HG03045 (cell line): ENCODE results near the gene FDX2.
"Not testable (repeated sequence)": the region's sequence is repeated elsewhere in the genome, so short reads cannot be mapped to it uniquely, and the experiment has no call there.

Experiments
- ATAC-seq: cut with Tn5 transposase; IDR thresholded peaks from one replicate; pipeline ENCODE4 v1.9.1; 2021; ENCODE audit warnings: mild to moderate bottlenecking, moderate library complexity; ENCODE audit not compliant: unreplicated experiment

FDX2 gene

DNA sequence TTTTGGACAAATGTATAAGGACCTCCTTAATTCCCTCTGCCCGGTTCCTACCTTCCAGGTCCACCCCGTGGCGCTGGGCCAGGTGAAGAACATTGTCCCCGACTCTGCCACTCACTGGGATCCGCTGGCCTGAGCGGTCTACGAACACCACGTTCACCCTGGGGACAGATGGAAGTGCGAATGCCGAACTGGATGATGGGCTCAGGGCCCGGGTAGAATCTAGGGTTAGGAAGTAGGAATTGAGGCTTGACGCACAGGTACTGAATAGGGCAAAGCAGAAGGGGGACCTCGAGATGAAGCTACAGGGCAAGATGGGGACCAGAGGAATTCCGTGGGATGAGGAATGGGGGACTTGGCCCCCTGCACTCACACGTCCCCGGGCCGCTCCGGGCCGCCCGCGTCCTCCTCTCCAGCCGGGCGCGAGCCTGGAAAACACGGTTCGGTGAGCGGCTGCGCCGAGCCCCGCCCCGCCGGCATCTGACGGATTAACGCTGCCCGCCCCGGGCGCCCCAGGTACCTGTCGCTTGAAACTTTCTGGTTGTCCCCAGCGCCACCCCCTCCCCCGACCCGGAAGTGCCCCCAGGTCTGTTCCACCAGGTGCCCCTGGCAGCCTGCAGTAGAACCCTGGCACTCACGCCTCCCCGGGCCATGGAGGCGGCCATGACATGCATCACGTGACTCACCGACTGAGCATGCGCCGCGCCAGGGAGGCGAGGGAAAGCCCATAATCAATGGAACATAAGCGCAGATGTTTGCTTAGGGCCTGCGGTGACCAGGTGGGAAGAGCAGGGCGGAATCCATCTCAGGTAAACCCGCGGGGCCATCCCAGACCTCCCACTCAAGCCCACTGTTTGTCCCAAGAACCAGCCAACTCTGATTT is at the start of gene FDX2:
Gene FDX2 (minus strand): TSS at position 681 of the 880 bp plus-strand sequence. CDS start 19 bp downstream, at position 662.
- ATAC-seq, result peak; percentile 64

GRCh38 chr19:10365518-10365917 is 49.7 kb upstream of the FDX2 start:
- no peak for ATAC-seq

DNA sequence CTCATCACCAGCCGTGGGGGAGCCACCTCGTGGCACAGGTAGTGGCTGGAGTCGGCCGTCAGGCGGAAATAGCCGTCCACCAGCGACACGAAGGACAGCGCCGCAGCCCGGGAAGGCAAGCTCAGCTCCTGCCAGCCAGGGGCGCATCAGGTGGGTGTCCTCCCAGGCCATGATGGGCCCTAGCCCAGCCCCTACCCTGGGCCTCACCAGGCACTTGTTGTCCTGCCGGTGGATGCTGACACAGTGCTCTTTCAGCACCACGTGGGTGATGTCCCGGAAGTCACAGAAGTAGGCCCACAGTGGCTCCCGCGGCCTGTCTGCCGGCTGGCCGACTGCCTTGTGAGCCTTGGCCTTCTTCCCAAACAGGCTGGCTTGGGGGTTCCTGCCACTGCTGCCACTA is 48.8 kb upstream of the FDX2 start:
- no peak for ATAC-seq

GRCh38 chr19:10363789-10364281 is 48.0 kb upstream of the FDX2 start:
- no peak for ATAC-seq

DNA sequence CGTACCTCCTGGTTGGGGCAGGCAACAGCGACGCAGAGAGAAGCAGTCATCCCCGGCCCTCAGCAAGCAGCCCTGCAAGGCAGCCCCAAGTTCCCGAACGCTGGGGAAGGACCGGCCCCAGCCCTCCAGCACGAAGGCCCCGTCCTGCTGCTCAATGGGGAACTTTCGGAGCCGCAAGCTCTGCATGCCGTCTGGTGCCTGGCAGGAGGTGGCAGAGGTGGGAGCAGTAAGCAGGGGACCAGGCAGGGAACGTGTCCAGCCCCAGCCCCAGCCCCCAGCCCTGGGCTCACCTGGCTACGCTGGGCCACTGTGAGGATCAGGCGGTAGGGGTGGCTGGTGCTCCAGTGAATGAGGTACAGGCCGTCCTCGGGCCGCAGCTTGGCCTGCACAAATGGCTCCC is 46.4 kb upstream of the FDX2 start:
- no peak for ATAC-seq

DNA sequence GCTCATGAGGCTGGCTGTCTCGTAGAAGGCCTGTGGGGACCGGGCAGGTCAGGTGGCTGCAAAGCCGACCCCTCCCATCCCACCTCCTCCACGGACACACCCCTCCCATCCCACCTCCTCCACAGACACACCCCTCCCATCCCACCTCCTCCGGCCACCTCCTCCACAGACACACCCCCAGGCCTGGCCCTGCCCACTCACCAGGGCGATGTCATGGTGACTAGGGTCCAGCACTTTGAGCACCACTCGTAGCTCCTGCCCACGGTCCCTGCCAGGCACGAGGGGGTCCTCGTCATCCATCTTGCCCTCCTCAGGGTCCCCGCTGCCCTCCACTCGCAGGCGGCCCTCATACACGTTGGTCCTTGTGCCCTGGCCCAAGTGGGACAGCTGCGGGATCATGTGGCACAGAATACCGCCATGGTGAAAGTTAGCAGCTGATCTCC is 45.8 kb upstream of the FDX2 start:
- no peak for ATAC-seq

DNA sequence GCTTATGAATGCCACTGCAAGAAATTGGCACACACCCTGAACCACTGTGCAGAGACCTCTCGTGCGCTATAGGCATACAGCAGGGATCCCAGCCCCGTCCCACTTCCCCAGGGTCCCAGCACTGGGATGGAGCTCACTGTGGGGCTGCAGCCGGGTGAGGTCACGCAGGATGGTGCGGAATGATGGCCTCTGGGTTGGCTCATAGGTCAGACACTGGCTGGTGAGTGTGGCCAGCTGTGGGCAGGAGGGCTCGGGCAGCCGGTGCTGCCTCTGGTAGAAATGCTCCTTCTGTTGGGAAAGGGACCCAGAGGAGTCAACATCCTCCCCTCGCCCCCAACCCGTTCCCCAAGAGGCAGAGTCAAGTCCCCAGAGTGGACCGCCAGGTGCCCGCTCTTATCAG is 40.6 kb upstream of the FDX2 start:
- no peak for ATAC-seq

GRCh38 chr19:10353793-10354391 is 38.1 kb upstream of the FDX2 start:
- ATAC-seq, result no peak

- no peak for ATAC-seq
Measured at GRCh38 chr19:10352764-10353671, 37.2 kb upstream of the FDX2 start.

DNA sequence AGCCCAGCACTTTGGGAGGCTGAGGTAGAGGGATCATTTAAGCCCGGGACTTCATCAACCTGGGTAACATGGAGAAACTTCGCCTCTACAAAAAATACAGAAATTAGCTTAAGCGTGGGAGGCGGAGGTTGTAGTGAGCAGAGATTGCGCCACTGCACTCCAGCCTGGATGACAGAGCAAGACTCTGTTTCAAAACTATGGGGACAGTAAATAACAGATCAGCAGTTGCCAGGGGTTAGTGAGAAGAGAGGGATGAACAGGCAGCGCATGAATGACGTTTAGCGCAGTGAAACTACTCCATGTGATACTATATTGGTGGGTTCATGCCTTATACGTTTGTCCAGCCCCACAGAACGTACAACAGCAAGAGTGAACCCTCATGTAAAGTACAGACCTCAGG is 30.7 kb upstream of the FDX2 start:
- no peak for ATAC-seq

GRCh38 chr19:10344780-10345179 is 29.0 kb upstream of the FDX2 start:
- ATAC-seq, result no peak

GRCh38 chr19:10343495-10343894 is 27.7 kb upstream of the FDX2 start:
- no peak for ATAC-seq

DNA sequence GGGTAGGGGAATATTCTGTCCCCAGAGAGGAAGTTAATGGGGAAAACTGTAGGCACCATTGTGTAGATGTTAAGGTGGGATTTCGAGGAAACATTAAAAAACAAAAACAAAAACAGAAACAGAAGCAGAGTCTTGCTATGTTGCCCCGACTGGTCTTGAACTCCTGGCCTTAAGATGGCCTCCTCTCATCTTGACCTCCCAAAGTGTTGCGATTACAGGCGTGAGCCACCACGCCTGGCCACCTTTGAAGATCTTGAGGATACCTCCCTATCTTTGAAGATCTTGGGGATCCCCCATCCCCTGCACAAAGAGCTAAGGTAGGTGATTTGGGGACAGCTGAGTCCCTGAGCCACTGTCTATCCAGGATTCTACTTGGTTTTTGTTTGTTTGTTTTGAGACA is 24.2 kb upstream of the FDX2 start:
- no peak for ATAC-seq

DNA sequence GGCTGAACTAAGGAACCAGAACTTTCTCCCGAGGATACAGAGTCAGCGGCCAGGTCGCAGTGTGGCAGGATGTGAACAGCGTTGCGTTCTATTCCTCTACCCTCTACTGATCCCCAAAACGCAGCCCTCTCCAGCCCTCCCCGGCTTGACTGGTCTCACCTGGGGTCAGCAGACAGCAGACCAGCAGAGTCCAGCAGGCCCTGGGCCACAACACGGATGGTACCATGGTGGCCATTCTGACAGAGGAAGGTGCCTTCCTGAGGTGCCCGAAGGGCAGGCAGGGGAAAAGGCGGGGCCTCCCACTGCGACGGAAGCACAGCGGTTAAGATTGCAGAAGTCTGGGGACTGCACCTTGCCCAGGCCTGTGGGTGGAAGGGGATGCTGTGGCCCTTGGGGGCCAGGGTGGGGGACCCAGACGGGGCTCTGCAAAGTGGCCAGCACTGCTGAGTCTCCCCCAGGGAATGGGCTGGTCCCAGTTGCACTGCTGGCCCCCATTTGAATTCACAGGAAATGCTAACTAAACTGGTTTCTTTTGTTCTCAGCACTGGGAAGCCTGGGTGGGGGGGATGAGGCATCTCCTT is 23.7 kb upstream of the FDX2 start, which contains the start of gene ICAM3:
Gene ICAM3 (minus strand): TSS at position 245 of the 581 bp plus-strand sequence. CDS start 10 bp downstream, at position 235.
- peak; percentile 47 for ATAC-seq

DNA sequence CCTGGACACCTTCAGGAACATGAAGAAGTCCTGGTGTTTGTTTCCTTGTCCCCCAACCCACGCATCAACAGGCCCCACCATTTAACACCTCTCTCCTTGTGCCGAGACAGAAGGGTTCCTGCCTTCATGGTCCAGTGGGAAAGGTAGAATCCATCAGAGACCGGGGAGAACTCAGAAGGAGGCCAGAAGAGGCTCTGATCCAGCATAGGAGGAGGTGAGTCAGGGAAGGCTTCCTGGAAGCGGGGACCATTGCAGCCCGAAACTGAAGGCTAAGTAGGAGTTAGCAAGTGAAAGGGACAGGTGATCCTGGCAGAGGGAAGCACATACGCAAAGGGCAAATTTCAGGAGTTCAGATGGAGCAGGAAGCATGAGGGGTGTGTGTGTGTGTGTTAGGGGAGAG is 23.1 kb upstream of the FDX2 start:
- ATAC-seq, result no peak

- ATAC-seq, result not testable (repeated sequence)
Measured at GRCh38 chr19:10336725-10337124, 20.9 kb upstream of the FDX2 start.

GRCh38 chr19:10335352-10335985 is 19.7 kb upstream of the FDX2 start:
- no peak for ATAC-seq

- ATAC-seq, result no peak
Measured at GRCh38 chr19:10334588-10335351, 19.0 kb upstream of the FDX2 start.
